Activated T-helper 1 cell treated with anti-CD3 and anti-CD28 coated beads, Interleukin-12 subunit alpha, Interleukin-12 subunit beta, Interleukin-2, Interleukin-4 antibody, amounts not matched to agents 30 ng/mL and 10 ng/mL and 1 ng/mL, durations not matched to agents 14 hours and 24 hours and 36 hours (primary cell): Measurements from ENCODE around the gene ACOT7. TPM values are rescaled to one million over a fixed set of nuclear protein-coding genes. Genes with fewer than 3 reads are reported as not detected.
"Not testable (repeated sequence)": the region's sequence is repeated elsewhere in the genome, so short reads cannot be mapped to it uniquely, and the experiment has no call there.

Experiments used
- DNase-seq: peaks from one replicate; pipeline ENCODE4 v3.0.0; 2021; ENCODE audit warnings: low spot score
- H3K27ac Mint-ChIP-seq: one replicate; pipeline ENCODE4 v1.8.0; 2021; ENCODE audit warnings: mild to moderate bottlenecking, mixed read lengths
- H3K27me3 Mint-ChIP-seq: one replicate; pipeline ENCODE4 v1.8.0; 2022; ENCODE audit warnings: mild to moderate bottlenecking, moderate library complexity, mixed read lengths; ENCODE audit not compliant: insufficient read depth
- H3K36me3 Mint-ChIP-seq: one replicate; pipeline ENCODE4 v1.8.0; 2021; ENCODE audit warnings: low read depth, mixed read lengths
- H3K4me1 Mint-ChIP-seq: one replicate; pipeline ENCODE4 v1.8.0; 2021; ENCODE audit warnings: low read depth, mixed read lengths
- H3K4me3 Mint-ChIP-seq: one replicate; pipeline ENCODE4 v1.8.0; 2021; ENCODE audit warnings: mild to moderate bottlenecking, moderate library complexity, mixed read lengths
- H3K9me3 Mint-ChIP-seq: one replicate; pipeline ENCODE4 v1.8.0; 2021; ENCODE audit warnings: mixed read lengths
- intact Hi-C: fragments of 100-400 bp; cut with micrococcal nuclease; formaldehyde crosslinking; loops from one replicate; pipeline ENCODE4 v1.15.1; 2024
- total RNA-seq: library from RNA; stranded (reverse); gene quantifications from 2 replicates; pipeline ENCODE4 v1.2.3, GENCODE V29; 2022

ACOT7 gene
- total RNA-seq, 1 donor from 2014 or later, result 126 TPM

DNA sequence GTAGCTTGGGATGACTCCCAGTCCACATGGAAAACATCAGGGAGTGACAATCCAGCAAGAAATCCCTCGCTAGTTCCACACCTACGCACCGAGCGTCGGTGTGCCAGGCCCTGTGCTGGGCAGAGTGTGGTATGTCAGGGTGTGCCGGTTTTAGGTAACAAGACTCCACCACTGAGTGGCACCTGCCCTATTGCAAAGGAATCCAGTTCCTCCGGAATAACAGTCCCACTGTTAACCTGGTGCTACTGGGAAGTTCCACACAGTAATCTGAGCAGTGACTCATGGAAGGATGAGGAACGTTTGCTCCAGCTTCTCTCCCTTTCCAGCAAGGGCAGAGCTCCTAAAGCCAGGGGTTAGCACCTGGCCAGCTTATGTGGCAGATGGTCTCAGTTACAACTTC is 173.3 kb downstream of the ACOT7 start:
- intact Hi-C loops, result no loop called here
- Mint-ChIP-seq H3K36me3 (peaks cover 42% of the 10 kb centered on the region), H3K9me3 (no peaks in the 10 kb centered on the region), H3K4me3 (no peak overlapping the region), H3K4me1 (no peaks in the 10 kb centered on the region), H3K27me3 (no peaks in the 10 kb centered on the region), H3K27ac (no peak overlapping the region)
- no peak for DNase-seq

- H3K4me1 Mint-ChIP-seq, H3K9me3 Mint-ChIP-seq, H3K27ac Mint-ChIP-seq, H3K4me3 Mint-ChIP-seq, intact Hi-C loops, H3K27me3 Mint-ChIP-seq, DNase-seq: not testable (repeated sequence)
- H3K36me3 Mint-ChIP-seq, result peaks cover 39% of the 10 kb centered on the region
Measured at GRCh38 chr1:6219641-6220040, 173.9 kb downstream of the ACOT7 start.

DNA sequence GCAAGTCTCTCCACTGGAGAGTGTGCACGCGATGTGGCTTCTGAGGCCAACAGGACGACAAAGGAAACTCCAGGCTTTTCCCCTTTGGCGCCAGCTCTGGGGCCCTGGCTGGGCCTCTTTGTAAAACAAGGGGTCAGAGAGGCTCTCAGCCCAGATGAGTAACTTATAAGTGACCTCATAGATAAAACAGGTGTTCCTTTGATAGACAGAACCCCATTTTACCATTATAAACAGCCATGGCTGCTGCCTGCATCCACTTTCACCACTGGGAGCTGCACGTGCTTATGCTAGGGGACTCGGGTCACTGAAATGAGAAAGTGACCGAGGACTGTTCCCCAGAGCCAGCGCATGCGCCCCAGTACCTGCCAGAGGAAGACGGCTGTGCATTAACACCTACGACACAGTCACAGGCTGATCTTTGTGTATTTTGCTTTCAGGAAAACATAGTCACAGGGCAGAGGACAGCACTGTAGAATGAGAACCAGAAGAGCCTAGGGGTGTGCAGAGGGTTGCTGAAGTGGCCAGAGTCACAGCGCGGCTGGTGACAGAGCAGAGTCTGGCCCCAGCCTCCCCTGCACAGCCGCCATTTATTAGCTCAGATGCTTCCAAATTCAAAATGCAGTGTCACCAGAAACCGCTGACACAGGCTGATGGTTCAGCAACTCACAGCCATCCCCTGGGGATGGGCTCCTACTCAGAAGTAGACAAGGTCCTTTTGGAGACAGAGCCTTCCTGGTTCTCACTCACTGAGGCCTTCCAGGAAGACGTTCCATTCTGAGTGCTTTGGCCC is 175.0 kb downstream of the ACOT7 start:
- Mint-ChIP-seq H3K4me1 (no peaks in the 10 kb centered on the region), H3K27me3 (no peaks in the 10 kb centered on the region), H3K9me3 (no peaks in the 10 kb centered on the region), H3K36me3 (peaks cover 32% of the 10 kb centered on the region), H3K4me3 (no peak overlapping the region), H3K27ac (no peak overlapping the region)
- no peak for DNase-seq
- intact Hi-C loops, result no loop called here

Other genes starting within 250 kb of the ACOT7 start
- gene CHD5, start 213.4 kb downstream of the ACOT7 start, total RNA-seq, result 0.62 and 0.83 TPM in 2 replicates
- gene RPL22, start 194.2 kb downstream of the ACOT7 start, total RNA-seq, result 421 and 457 TPM in 2 replicates
- 65.8 and 71.6 TPM in 2 replicates for gene RNF207, start 187.6 kb downstream of the ACOT7 start, total RNA-seq
- gene ICMT, start 157.8 kb downstream of the ACOT7 start, total RNA-seq, result 65.0 and 65.9 TPM in 2 replicates
- gene HES3, start 149.6 kb downstream of the ACOT7 start, total RNA-seq, result not detected in 2 replicates
- 1.4 and 1.6 TPM in 2 replicates for gene GPR153, start 132.7 kb downstream of the ACOT7 start, total RNA-seq
- gene HES2, start 26.2 kb upstream of the ACOT7 start, total RNA-seq, result 0.27 and 0.29 TPM in 2 replicates
- 1.2 and 1.8 TPM in 2 replicates for gene ESPN, start 31.0 kb upstream of the ACOT7 start, total RNA-seq
- gene TNFRSF25, start 72.4 kb upstream of the ACOT7 start, total RNA-seq, result 151 and 158 TPM in 2 replicates
- 1.8 and 2.2 TPM in 2 replicates for gene PLEKHG5, start 97.9 kb upstream of the ACOT7 start, total RNA-seq
- 50.4 and 58.9 TPM in 2 replicates for gene NOL9, start 160.7 kb upstream of the ACOT7 start, total RNA-seq
- gene TAS1R1, start 161.5 kb upstream of the ACOT7 start, total RNA-seq, result not detected in 2 replicates
- gene ZBTB48, start 186.2 kb upstream of the ACOT7 start, total RNA-seq, result 34.5 and 35.7 TPM in 2 replicates
- gene KLHL21, start 209.1 kb upstream of the ACOT7 start, total RNA-seq, result 27.8 and 28.1 TPM in 2 replicates
- 18.8 and 19.5 TPM in 2 replicates for gene PHF13, start 220.0 kb upstream of the ACOT7 start, total RNA-seq
- gene THAP3, start 231.1 kb upstream of the ACOT7 start, total RNA-seq, result 22.2 and 23.5 TPM in 2 replicates